ENCODE results near the gene MBTPS1. TPM values are rescaled to one million over a fixed set of nuclear protein-coding genes. Genes with fewer than 3 reads are reported as not detected.
A peak's percentile ranks its signal among the peaks of the same experiment; 100 is the strongest.

The MBTPS1 gene
- total and polyA plus RNA-seq, 12 donors = 61.5 to 132 (median 83.6) TPM

DNA sequence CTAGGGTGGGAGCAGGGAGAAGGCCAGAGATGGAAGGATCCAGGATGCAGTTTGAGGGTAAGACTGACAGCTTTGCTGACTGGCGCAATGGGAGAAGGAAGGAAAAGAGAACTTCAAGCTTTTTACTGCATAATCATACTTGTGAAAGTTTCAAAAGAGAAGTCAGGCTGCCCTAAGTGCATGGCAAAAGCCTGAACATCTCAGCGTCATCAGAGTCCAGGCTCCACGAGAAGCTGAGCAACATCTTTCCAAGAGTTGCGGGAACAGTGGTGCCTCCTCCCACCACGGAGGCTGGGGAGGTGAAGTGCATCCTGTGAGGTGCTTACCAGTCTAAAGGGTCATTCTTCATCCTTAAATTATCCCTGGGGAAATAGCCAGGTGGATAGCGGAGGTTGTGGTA, 47.2 kb downstream of the MBTPS1 start:
- H3K4me3 ChIP-seq = no peak overlapping the region
- no peak overlapping the region for H3K27ac ChIP-seq
- DNase-seq = peak in 2 of 7 donors; percentile 39 to 52
- no peaks in the 10 kb centered on the region for H3K27me3 ChIP-seq
- no peaks in the 10 kb centered on the region for H3K4me1 ChIP-seq (replicated peaks in 1 of 2)
- peaks cover 0 to 92% of the 10 kb centered on the region in 2 donors for H3K36me3 ChIP-seq (replicated peaks in 1 of 2)
- H3K9me3 ChIP-seq (replicated peaks in 1 of 3) = no peaks in the 10 kb centered on the region
- intact Hi-C loops (cut with DNase I) = loop anchor here in 1 of 2 donors (10.0 kb wide), 1 partner anchor 245 kb away; no protein-coding TSS in a partner anchor
- 75 to 87% (median 81%) methylated on average over 5 to 6 of the region's 6 CpGs for WGBS, 4 donors
- no peak for TF ChIP-seq POLR2A (IDR thresholded peaks at IDR 0.05)
- TF ChIP-seq, protein P1, sequence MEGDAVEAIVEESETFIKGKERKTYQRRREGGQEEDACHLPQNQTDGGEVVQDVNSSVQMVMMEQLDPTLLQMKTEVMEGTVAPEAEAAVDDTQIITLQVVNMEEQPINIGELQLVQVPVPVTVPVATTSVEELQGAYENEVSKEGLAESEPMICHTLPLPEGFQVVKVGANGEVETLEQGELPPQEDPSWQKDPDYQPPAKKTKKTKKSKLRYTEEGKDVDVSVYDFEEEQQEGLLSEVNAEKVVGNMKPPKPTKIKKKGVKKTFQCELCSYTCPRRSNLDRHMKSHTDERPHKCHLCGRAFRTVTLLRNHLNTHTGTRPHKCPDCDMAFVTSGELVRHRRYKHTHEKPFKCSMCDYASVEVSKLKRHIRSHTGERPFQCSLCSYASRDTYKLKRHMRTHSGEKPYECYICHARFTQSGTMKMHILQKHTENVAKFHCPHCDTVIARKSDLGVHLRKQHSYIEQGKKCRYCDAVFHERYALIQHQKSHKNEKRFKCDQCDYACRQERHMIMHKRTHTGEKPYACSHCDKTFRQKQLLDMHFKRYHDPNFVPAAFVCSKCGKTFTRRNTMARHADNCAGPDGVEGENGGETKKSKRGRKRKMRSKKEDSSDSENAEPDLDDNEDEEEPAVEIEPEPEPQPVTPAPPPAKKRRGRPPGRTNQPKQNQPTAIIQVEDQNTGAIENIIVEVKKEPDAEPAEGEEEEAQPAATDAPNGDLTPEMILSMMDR (IDR thresholded peaks at IDR 0.05) = no peak

DNA sequence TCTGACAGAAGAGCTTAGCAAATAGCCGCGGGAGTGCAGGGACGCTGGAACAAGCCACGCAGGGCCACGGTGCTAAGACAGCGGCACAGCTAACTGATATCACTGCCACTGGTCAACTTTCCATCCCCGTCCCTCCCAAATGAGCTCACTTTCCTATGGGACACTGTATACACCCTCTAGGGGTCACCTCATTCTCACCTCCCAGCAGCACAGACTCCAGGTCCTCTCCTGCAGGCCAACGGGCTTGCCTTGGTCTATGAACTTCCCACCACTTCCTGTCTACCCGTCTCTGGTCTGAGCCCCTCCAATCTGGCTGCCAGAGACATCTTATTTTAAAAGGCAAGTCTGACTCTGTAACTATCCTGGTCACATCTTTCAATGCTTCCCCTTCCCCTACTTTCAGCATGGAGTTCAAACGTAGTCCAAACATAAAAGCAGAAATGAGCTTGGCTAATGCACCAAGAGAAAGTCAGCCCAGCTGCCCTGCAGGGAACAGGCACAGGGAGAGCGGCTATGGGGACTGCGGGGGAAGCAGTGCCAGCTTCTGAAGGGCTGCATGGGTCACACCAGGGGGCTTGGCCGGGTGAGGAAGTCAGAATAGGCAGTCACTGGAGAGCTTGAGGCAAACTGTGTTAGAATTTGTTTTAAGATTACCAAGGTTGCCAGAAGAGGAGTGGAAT, 47.8 kb downstream of the MBTPS1 start:
- H3K36me3 ChIP-seq (replicated peaks in 1 of 2) = peaks cover 0 to 89% of the 10 kb centered on the region in 2 donors
- intact Hi-C loops (cut with DNase I) = loop anchor here in 1 of 2 donors (10.0 kb wide), 1 partner anchor 244 kb away; no protein-coding TSS in a partner anchor

DNA sequence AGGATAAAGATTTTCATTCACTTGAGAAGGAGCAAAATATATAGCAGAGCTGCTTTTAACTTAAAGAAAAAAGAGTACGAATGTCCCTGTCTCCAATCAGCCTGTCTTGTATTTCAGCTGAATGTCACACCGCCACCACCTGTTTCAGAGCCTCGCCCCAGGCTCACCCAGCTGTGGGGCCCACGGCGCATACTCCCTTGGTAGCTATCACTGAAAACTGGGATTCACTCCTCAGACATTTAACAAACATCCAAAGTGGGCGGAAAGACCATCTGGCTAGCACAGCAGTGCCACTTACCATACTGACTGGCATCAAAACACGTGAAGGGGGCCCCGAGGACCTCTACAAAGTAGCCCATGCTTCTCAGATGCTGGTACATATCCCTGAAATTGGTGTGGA, 48.7 kb downstream of the MBTPS1 start:
- H3K9me3 ChIP-seq (replicated peaks in 1 of 3) = no peaks in the 10 kb centered on the region
- no peak overlapping the region for H3K27ac ChIP-seq
- no peak overlapping the region for H3K4me3 ChIP-seq
- H3K36me3 ChIP-seq (replicated peaks in 1 of 2) = peaks cover 0 to 87% of the 10 kb centered on the region in 2 donors
- WGBS, 4 donors = 89 to 95% (median 93%) methylated on average over 7 to 8 of the region's 8 CpGs
- DNase-seq = no peak
- H3K27me3 ChIP-seq = no peaks in the 10 kb centered on the region
- TF ChIP-seq, protein P1 (IDR thresholded peaks at IDR 0.05) = no peak
- TF ChIP-seq POLR2A (IDR thresholded peaks at IDR 0.05) = no peak
- intact Hi-C loops (cut with DNase I) = loop anchor here in 1 of 2 donors (10.0 kb wide), 1 partner anchor 243 kb away; no protein-coding TSS in a partner anchor
- no peaks in the 10 kb centered on the region for H3K4me1 ChIP-seq (replicated peaks in 1 of 2)

More for the DNA sequence above, 47.8 kb downstream of the MBTPS1 start:
- no peaks in the 10 kb centered on the region for H3K4me1 ChIP-seq (replicated peaks in 1 of 2)
- no peak overlapping the region for H3K4me3 ChIP-seq
- peak overlapping the region in 1 of 5 donors; percentile 11 for H3K27ac ChIP-seq
- no peaks in the 10 kb centered on the region for H3K9me3 ChIP-seq (replicated peaks in 1 of 3)
- H3K27me3 ChIP-seq = no peaks in the 10 kb centered on the region
- DNase-seq = no peak
- WGBS, 4 donors = 80 to 91% (median 84%) methylated on average over 13 of the region's 13 CpGs
- TF ChIP-seq, protein P1 (IDR thresholded peaks at IDR 0.05) = no peak

DNA sequence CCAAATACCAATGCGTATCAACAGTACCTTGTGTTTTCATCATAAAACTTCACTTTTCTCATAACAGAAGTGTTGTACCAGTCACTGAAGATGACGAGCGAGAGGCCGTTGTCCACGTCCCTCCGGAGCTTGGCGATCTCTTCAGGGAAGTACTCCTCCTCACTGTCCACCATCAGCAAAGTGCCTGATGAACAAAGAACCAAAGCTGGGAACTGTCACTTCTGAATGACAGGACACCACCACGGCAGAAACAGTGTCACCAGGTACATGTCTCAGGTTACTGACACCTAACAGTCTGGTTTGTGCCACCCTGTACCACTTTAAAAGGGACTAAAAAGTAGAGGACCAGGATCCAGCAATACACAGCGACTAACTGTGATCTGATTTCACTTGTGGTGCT, 49.1 kb downstream of the MBTPS1 start:
- Histone ChIP-seq H3K4me3 (no peak overlapping the region), H3K36me3 (replicated peaks in 1 of 2) (peaks cover 0 to 86% of the 10 kb centered on the region in 2 donors), H3K9me3 (replicated peaks in 1 of 3) (no peaks in the 10 kb centered on the region), H3K4me1 (replicated peaks in 1 of 2) (peaks cover 0 to 3% of the 10 kb centered on the region in 2 donors), H3K27ac (no peak overlapping the region), H3K27me3 (no peaks in the 10 kb centered on the region)
- TF ChIP-seq, protein P1 (IDR thresholded peaks at IDR 0.05) = no peak
- no peak for TF ChIP-seq POLR2A (IDR thresholded peaks at IDR 0.05)
- no peak for DNase-seq
- intact Hi-C loops (cut with DNase I) = loop anchor here in 1 of 2 donors (10.0 kb wide), 1 partner anchor 243 kb away; no protein-coding TSS in a partner anchor
- 90 to 93% (median 91%) methylated on average over 9 of the region's 9 CpGs for WGBS, 4 donors

Measured in adrenal gland (tissue), 12 donors.